ENCODE results near the gene SEPHS1.

Gene SEPHS1

GRCh38 chr10:13348216-13349017, at the start of gene SEPHS1:
SEPHS1 (minus strand) TSS chr10:13348293; CDS start chr10:13344950, 3,343 bp downstream.
- no peak; the same call in 1 of the 2 replicates for TF ChIP-seq CTCF (IDR thresholded peaks at IDR 0.05)

GRCh38 chr10:13397052-13397451, 49.0 kb upstream of the SEPHS1 start:
- no peak for TF ChIP-seq CTCF (IDR thresholded peaks at IDR 0.05)

GRCh38 chr10:13396369-13396768, 48.3 kb upstream of the SEPHS1 start:
- no peak for TF ChIP-seq CTCF (IDR thresholded peaks at IDR 0.05)

GRCh38 chr10:13395540-13395939, 47.4 kb upstream of the SEPHS1 start:
- TF ChIP-seq CTCF (IDR thresholded peaks at IDR 0.05) = no peak

GRCh38 chr10:13393640-13394039, 45.5 kb upstream of the SEPHS1 start:
- no peak for TF ChIP-seq CTCF (IDR thresholded peaks at IDR 0.05)

- no peak for TF ChIP-seq CTCF (IDR thresholded peaks at IDR 0.05)
These were observed 44.6 kb upstream of the SEPHS1 start for GRCh38 chr10:13392701-13393100.

GRCh38 chr10:13390604-13391522, 42.8 kb upstream of the SEPHS1 start:
- TF ChIP-seq CTCF (IDR thresholded peaks at IDR 0.05) = no peak

Data from LNCAP (cell line).